HepG2 (cell line): ENCODE measurements around the gene TMEM50B. TPM values are rescaled to one million over a fixed set of nuclear protein-coding genes. Genes with fewer than 3 reads are reported as not detected.

Experiments used
- ATAC-seq: fragments of 200-7000 bp; cut with Tn5 transposase; 3 replicates; pipeline ENCODE4 v1.9.1; 2020; ENCODE audit warnings: mild to moderate bottlenecking, moderate library complexity
- BruUV-seq: library from RNA; stranded (reverse); fragments of 400-500 nt; replicated peaks from 2 replicates; lab custom pipeline; 2021; lab: Mats Ljungman, UMichigan
- CTCF ChIA-PET: fragments of 300-600 bp; formaldehyde crosslinking; extraction: SDS; loops from one replicate; lab custom pipeline; 2021; ENCODE audit warnings: low total read pairs, inconsistent platforms, low intra/inter-chr PET ratio; lab: Yijun Ruan, JAX
- POLR2A ChIA-PET: fragments of 350-600 bp; sonication (Branson Sonifier 250); formaldehyde crosslinking; loops from one replicate; lab custom pipeline; 2020; ENCODE audit warnings: antibody characterized with exemption, inconsistent platforms; lab: Yijun Ruan, JAX
- DNase-seq: peaks from one replicate; pipeline ENCODE4 v3.0.0-alpha.2; 2015; ENCODE audit warnings: low spot score
- FAIRE-seq: peaks from 3 replicates; lab custom pipeline; 2011; peaks lifted over from hg19 to GRCh38; lab: Jason Lieb, UNC
- H2AFZ ChIP-seq: one replicate; pipeline ENCODE4 v1.6.1; 2011; ENCODE audit warnings: low read length, inconsistent platforms
- H3K27ac ChIP-seq: fragments of 300-600 bp; 3 replicates; pipeline ENCODE4 v1.8.0; 2011; ENCODE audit warnings: mixed run types, mild to moderate bottlenecking, mixed read lengths, low read length, inconsistent platforms; ENCODE audit not compliant: insufficient read depth; ENCODE audit errors: extremely low read length
- H3K27me3 ChIP-seq, 2 experiments: fragments of 200-600 bp in 1 of 2; 2 replicates in 1 of 2; 3 replicates in 1 of 2; pipeline versions ENCODE4 v1.6.0 to v1.8.0; 2011; ENCODE audit warnings: low read length in 2 of 2, mild to moderate bottlenecking in 2 of 2, moderate library complexity in 2 of 2, inconsistent platforms in 1 of 2; ENCODE audit not compliant: insufficient read depth in 2 of 2, control insufficient read depth in 1 of 2
- H3K36me3 ChIP-seq, 2 experiments: fragments of 200-600 bp in 1 of 2; replicated peaks in 1 of 2; 2 replicates in 1 of 2; 3 replicates in 1 of 2; pipeline versions ENCODE4 v1.5.1 to v1.8.0; 2011; ENCODE audit warnings: low read length in 2 of 2, inconsistent platforms in 1 of 2; ENCODE audit not compliant: insufficient read depth in 2 of 2, control insufficient read depth in 1 of 2
- H3K4me1 ChIP-seq: 2 replicates; pipeline ENCODE4 v1.5.1; 2012; ENCODE audit warnings: low read length, inconsistent platforms; ENCODE audit not compliant: insufficient read depth
- H3K4me2 ChIP-seq: 2 replicates; pipeline ENCODE4 v1.6.0; 2011; ENCODE audit warnings: low read depth, low read length, inconsistent platforms
- H3K4me3 ChIP-seq, 3 experiments: fragments of 200-600 bp in 1 of 3; sonication (generic), shearing (Covaris generic) in 1 of 3; replicated peaks in 1 of 3; 2 replicates each; pipeline ENCODE4 v1.5.1; 2011 to 2016; ENCODE audit warnings: low read length in 3 of 3, inconsistent platforms in 2 of 3, low read depth in 2 of 3, mild to moderate bottlenecking in 2 of 3, control low read depth in 1 of 3, mixed read lengths in 1 of 3; ENCODE audit not compliant: insufficient read depth in 1 of 3
- H3K79me2 ChIP-seq: one replicate; pipeline ENCODE4 v1.6.1; 2011; ENCODE audit warnings: low read length, inconsistent platforms; ENCODE audit not compliant: insufficient read depth
- H3K9ac ChIP-seq: 2 replicates; pipeline ENCODE4 v1.6.0; 2011; ENCODE audit warnings: mild to moderate bottlenecking, low read depth, low read length, inconsistent platforms; ENCODE audit not compliant: insufficient read depth
- H3K9me3 ChIP-seq: 2 replicates; pipeline ENCODE4 v1.5.1; 2012; ENCODE audit warnings: mild to moderate bottlenecking, low read length
- H4K20me1 ChIP-seq: 2 replicates; pipeline ENCODE4 v1.6.0; 2011; ENCODE audit warnings: inconsistent platforms, mild to moderate bottlenecking, low read length, moderate library complexity; ENCODE audit not compliant: insufficient read depth
- AHR ChIP-seq: IDR thresholded peaks from 2 replicates; pipeline ENCODE4 v1.6.1; 2018; ENCODE audit warnings: missing genetic modification reagents, missing compliant biosample characterization
- EEA1 ChIP-seq: sonication (generic); formaldehyde crosslinking; IDR thresholded peaks from 2 replicates; pipeline ENCODE4 v1.5.1; 2020; ENCODE audit warnings: mild to moderate bottlenecking, missing genetic modification reagents, borderline replicate concordance
- FIP1L1 ChIP-seq: fragments of 200-400 bp; formaldehyde crosslinking; IDR thresholded peaks from 2 replicates; pipeline ENCODE4 v1.6.1; 2018; ENCODE audit warnings: low read depth, mild to moderate bottlenecking, low read length, moderate library complexity, borderline replicate concordance; ENCODE audit not compliant: insufficient read depth
- FOXP4 ChIP-seq: sonication (generic); formaldehyde crosslinking; IDR thresholded peaks from 2 replicates; pipeline ENCODE4 v1.4.0; 2020; ENCODE audit warnings: missing genetic modification reagents
- HHEX ChIP-seq: IDR thresholded peaks from 2 replicates; pipeline ENCODE4 v1.6.1; 2016; ENCODE audit warnings: control low read depth
- IKZF4 ChIP-seq: sonication (generic); formaldehyde crosslinking; IDR thresholded peaks from 2 replicates; pipeline ENCODE4 v1.5.1; 2020; ENCODE audit warnings: borderline replicate concordance, mild to moderate bottlenecking, low read depth, missing genetic modification reagents; ENCODE audit errors: not compliant biosample characterization
- KDM3A ChIP-seq: IDR thresholded peaks from 2 replicates; pipeline ENCODE4 v1.6.1; 2018; ENCODE audit warnings: low read depth, missing compliant biosample characterization
- RELA ChIP-seq: sonication (generic); formaldehyde crosslinking; IDR thresholded peaks from 2 replicates; pipeline ENCODE4 v1.4.0; 2020; ENCODE audit warnings: missing genetic modification reagents
- RFX5 ChIP-seq: IDR thresholded peaks from 2 replicates; pipeline ENCODE4 v1.6.1; 2011; ENCODE audit warnings: low read depth, low read length, improper control_type of control experiment
- SAFB2 ChIP-seq: sonication (generic); formaldehyde crosslinking; IDR thresholded peaks from 2 replicates; pipeline ENCODE4 v1.5.1; 2020; ENCODE audit warnings: missing genetic modification reagents, low read depth, mild to moderate bottlenecking, borderline replicate concordance
- SOX13 ChIP-seq, 3 experiments: fragments of 450-650 bp in 1 of 3; sonication (generic) in 1 of 3; formaldehyde crosslinking in 1 of 3; IDR thresholded peaks in 2 of 3; conservative IDR thresholded peaks in 1 of 3; 2 replicates each; pipeline versions ENCODE4 v1.5.0 to v1.6.1; 2016 to 2020; ENCODE audit warnings: antibody characterized with exemption in 1 of 3, mild to moderate bottlenecking in 1 of 3, missing compliant biosample characterization in 1 of 3, missing genetic modification reagents in 1 of 3, moderate library complexity in 1 of 3
- SOX6 ChIP-seq, 2 experiments: fragments of 450-650 bp in 1 of 2; sonication (generic) in 1 of 2; formaldehyde crosslinking in 1 of 2; IDR thresholded peaks; 2 replicates each; pipeline versions ENCODE4 v1.4.0 to v1.6.1; 2017 to 2020; ENCODE audit warnings: antibody characterized with exemption in 1 of 2, mild to moderate bottlenecking in 1 of 2, missing genetic modification reagents in 1 of 2
- YEATS2 ChIP-seq: sonication (generic); formaldehyde crosslinking; IDR thresholded peaks from 2 replicates; pipeline ENCODE4 v1.4.0; 2020; ENCODE audit warnings: missing genetic modification reagents, borderline replicate concordance
- ZFP62 ChIP-seq: sonication (generic); formaldehyde crosslinking; IDR thresholded peaks from 2 replicates; pipeline ENCODE4 v1.4.0; 2020; ENCODE audit warnings: missing genetic modification reagents
- ZFX ChIP-seq: sonication (generic); formaldehyde crosslinking; IDR thresholded peaks from 2 replicates; pipeline ENCODE4 v1.4.0; 2020; ENCODE audit warnings: mild to moderate bottlenecking, low read depth, missing genetic modification reagents, moderate library complexity
- ZNF17 ChIP-seq: sonication (generic); formaldehyde crosslinking; IDR thresholded peaks from 2 replicates; pipeline ENCODE4 v1.5.0; 2020; ENCODE audit warnings: mild to moderate bottlenecking, missing genetic modification reagents
- ZNF225 ChIP-seq: sonication (generic); formaldehyde crosslinking; IDR thresholded peaks from 2 replicates; pipeline ENCODE4 v1.4.0; 2020; ENCODE audit warnings: mild to moderate bottlenecking, missing genetic modification reagents
- ZNF577 ChIP-seq: sonication (generic); formaldehyde crosslinking; IDR thresholded peaks from 2 replicates; pipeline ENCODE4 v1.4.0; 2020; ENCODE audit warnings: mild to moderate bottlenecking, low read depth, missing genetic modification reagents, borderline replicate concordance
- ZNF644 ChIP-seq: IDR thresholded peaks from 2 replicates; pipeline ENCODE4 v1.6.1; 2016; ENCODE audit warnings: low read depth
- ZNF709 ChIP-seq: sonication (generic); formaldehyde crosslinking; IDR thresholded peaks from 2 replicates; pipeline ENCODE4 v1.5.0; 2020; ENCODE audit warnings: mild to moderate bottlenecking, missing genetic modification reagents
- ZNF792 ChIP-seq: IDR thresholded peaks from 2 replicates; pipeline ENCODE4 v1.6.1; 2016
- ZNF83 ChIP-seq: sonication (generic); formaldehyde crosslinking; IDR thresholded peaks from 2 replicates; pipeline ENCODE4 v1.4.0; 2020; ENCODE audit warnings: missing genetic modification reagents, mild to moderate bottlenecking, borderline replicate concordance
- ZNF879 ChIP-seq: sonication (generic); formaldehyde crosslinking; IDR thresholded peaks from 2 replicates; pipeline ENCODE4 v1.8.1; 2023; ENCODE audit warnings: missing genetic modification reagents
- WGBS: methylation state at CpG from one replicate; pipeline ENCODE4 v1.1.6; 2017; ENCODE audit warnings: low lambda C conversion rate; 5-methylcytosine and 5-hydroxymethylcytosine counted together
- in situ Hi-C: cut with HindIII; loops from 2 replicates; pipeline ENCODE4 v1.10.0; 2017; ENCODE audit warnings: low pct_unique_long_range_greater_than_20kb; ENCODE audit not compliant: extremely low pct_ligation_motif_present
- intact Hi-C: fragments of 100-400 bp; cut with micrococcal nuclease; formaldehyde crosslinking; loops from one replicate; pipeline ENCODE4 v1.10.0; 2022; ENCODE audit not compliant: unreplicated experiment
- polyA plus RNA-seq, 8 experiments: library from polyadenylated mRNA; depleted of rRNA in 3 of 8; stranded (reverse) in 7 of 8; unstranded in 1 of 8; fragments of >200 nt; fragmentation: Illumina TruSeq in 4 of 8; extraction: Trizol in 4 of 8; gene quantifications; 2 replicates each; pipeline versions ENCODE4 v1.2.1 to v1.2.3, GENCODE V29; 2011 to 2016; ENCODE audit warnings: low read depth in 4 of 8, missing spikeins in 1 of 8, mixed read lengths in 1 of 8; ENCODE audit not compliant: insufficient read depth in 1 of 8
- total RNA-seq, 5 experiments: library from RNA; depleted of rRNA; stranded (reverse); fragments of >200 nt; fragmentation: Illumina TruSeq; extraction: Trizol; gene quantifications; 2 replicates each; pipeline ENCODE4 v1.2.3, GENCODE V29; 2016; ENCODE audit warnings: low read depth in 1 of 5

TMEM50B gene
- total and polyA plus RNA-seq, 2 of the 13 experiments (the other 11 are each of a cell fraction or from before 2014, with no cell fraction given), result 29.9 to 46.3 TPM

- CTCF ChIA-PET, result interaction anchor here (1.1 kb wide), 1 partner anchor 32 kb away, joined by 3 read pairs; no protein-coding TSS in a partner anchor
- intact Hi-C loops (loop anchor here (2.0 kb wide), 1 partner anchor 30 kb away; no protein-coding TSS in a partner anchor), in situ Hi-C loops (no loop called here)
- FAIRE-seq, result peak; percentile 96
- peak overlapping the region; percentile 1 to 51 (median 37); a peak in 5 of 6 replicates for H3K4me3 ChIP-seq
- peaks cover 79% of the 10 kb centered on the region for H3K4me1 ChIP-seq
- no peaks in the 10 kb centered on the region for H3K9me3 ChIP-seq
- peak overlapping the region; percentile 88 for H3K4me2 ChIP-seq
- no TSS peak for BruUV-seq
- peak overlapping the region; percentile 70 for H3K9ac ChIP-seq
- peak; percentile 96 for ATAC-seq
- no peak overlapping the region for H2AFZ ChIP-seq
- H3K27ac ChIP-seq, result peak overlapping the region; percentile 96
- POLR2A ChIA-PET, result interaction anchor here (0.6 to 1.8 kb wide), 14 partner anchors 9 to 187 kb away, joined by 3 to 29 read pairs (median 6); partner anchors contain the start of genes DONSON, IFNAR1, IFNGR2 and TMEM50B
- peaks cover 60% of the 10 kb centered on the region for H3K79me2 ChIP-seq
- H4K20me1 ChIP-seq, result no peaks in the 10 kb centered on the region
- 5% methylated on average over 7 of the region's 9 CpGs for WGBS
- DNase-seq, result peak; percentile 98
- peaks cover 3 to 50% of the 10 kb centered on the region in 2 experiments; a peak in 4 of 5 replicates for H3K36me3 ChIP-seq
- H3K27me3 ChIP-seq, result no peaks in the 10 kb centered on the region
- TF ChIP-seq RELA (CRISPR knock-in tag) (no peak), ZNF709 (no peak), EEA1 (CRISPR knock-in tag) (no peak), IKZF4 (no peak), ZNF17 (CRISPR knock-in tag) (no peak), YEATS2 (peak; percentile 64; the same call in 1 of the 2 replicates), HHEX (CRISPR knock-in tag) (no peak), RFX5 (no peak), AHR (CRISPR knock-in tag) (no peak; the same call in 1 of the 2 replicates), SOX6 (IDR thresholded peaks at IDR 0.05) (no peak), SOX6 (CRISPR knock-in tag; IDR thresholded peaks at IDR 0.05) (peak; percentile 86), SAFB2 (CRISPR knock-in tag) (no peak), FIP1L1 (no peak), KDM3A (CRISPR knock-in tag) (no peak), ZNF879 (CRISPR knock-in tag) (no peak), ZNF577 (CRISPR knock-in tag) (no peak), FOXP4 (CRISPR knock-in tag) (peak; percentile 80), ZNF225 (CRISPR knock-in tag) (no peak), ZNF792 (CRISPR knock-in tag) (peak; percentile 38; the same call in 1 of the 2 replicates), ZNF83 (CRISPR knock-in tag) (no peak), ZNF644 (CRISPR knock-in tag) (no peak), SOX13 (IDR thresholded peaks at IDR 0.05) (peak; percentile 15; the same call in 1 of the 2 replicates), SOX13 (CRISPR knock-in tag; conservative IDR thresholded peaks at IDR 0.05 in 1 of 2, IDR thresholded peaks at IDR 0.05 in 1 of 2) (peak in 1 of 2 experiments; percentile 69; a peak in 2 of 4 replicates), ZFP62 (no peak), ZFX (CRISPR knock-in tag) (peak; percentile 95)
Measured at GRCh38 chr21:33412832-33413519, 66.8 kb downstream of the TMEM50B start.
